KMS-11 (cell line): ENCODE results near the gene ARL5A.

Experiments
- H2AFZ ChIP-seq: fragments of 200-600 bp; sonication (generic); 2 replicates; pipeline ENCODE4 v1.6.1; 2016; ENCODE audit warnings: antibody characterized with exemption, mixed run types, low read depth
- H3K27ac ChIP-seq: fragments of 200-600 bp; sonication (generic); 2 replicates; pipeline ENCODE4 v1.6.1; 2016; ENCODE audit warnings: mild to moderate bottlenecking, mixed run types
- H3K27me3 ChIP-seq: fragments of 200-600 bp; sonication (generic); 2 replicates; pipeline ENCODE4 v1.6.1; 2017; ENCODE audit warnings: mild to moderate bottlenecking, low read depth, mixed run types, moderate library complexity; ENCODE audit not compliant: insufficient read depth
- H3K36me3 ChIP-seq: fragments of 200-600 bp; sonication (generic); 2 replicates; pipeline ENCODE4 v1.6.1; 2017; ENCODE audit warnings: mild to moderate bottlenecking, mixed run types; ENCODE audit not compliant: insufficient read depth
- H3K4me1 ChIP-seq: fragments of 200-600 bp; sonication (generic); 2 replicates; pipeline ENCODE4 v1.6.1; 2016; ENCODE audit warnings: mild to moderate bottlenecking, low read depth, mixed run types; ENCODE audit not compliant: poor library complexity, severe bottlenecking
- H3K4me2 ChIP-seq: fragments of 200-600 bp; sonication (generic); 2 replicates; pipeline ENCODE4 v1.7.0; 2016; ENCODE audit warnings: mild to moderate bottlenecking, mixed run types
- H3K4me3 ChIP-seq: fragments of 200-600 bp; sonication (generic); IDR thresholded peaks from 2 replicates; pipeline ENCODE4 v1.6.1; 2017; ENCODE audit warnings: low read depth, low read length, mixed read lengths; ENCODE audit not compliant: insufficient read depth
- H3K79me2 ChIP-seq: fragments of 200-600 bp; sonication (generic); 2 replicates; pipeline ENCODE4 v1.6.1; 2016; ENCODE audit warnings: low read depth, mixed run types; ENCODE audit not compliant: insufficient read depth
- H3K9ac ChIP-seq: fragments of 200-600 bp; sonication (generic); 2 replicates; pipeline ENCODE4 v1.6.1; 2016; ENCODE audit warnings: mild to moderate bottlenecking, mixed run types
- H4K20me1 ChIP-seq: fragments of 200-600 bp; sonication (generic); 2 replicates; pipeline ENCODE4 v1.6.1; 2016; ENCODE audit warnings: mild to moderate bottlenecking, mixed run types; ENCODE audit not compliant: insufficient read depth
- TF ChIP-seq, protein P1 (sequence below): fragments of 200-600 bp; sonication (generic); conservative IDR thresholded peaks from 2 replicates; pipeline ENCODE4 v1.6.1; 2017; ENCODE audit warnings: low read depth, mild to moderate bottlenecking, antibody characterized with exemption, low read length, moderate library complexity, mixed read lengths

The ARL5A gene

DNA sequence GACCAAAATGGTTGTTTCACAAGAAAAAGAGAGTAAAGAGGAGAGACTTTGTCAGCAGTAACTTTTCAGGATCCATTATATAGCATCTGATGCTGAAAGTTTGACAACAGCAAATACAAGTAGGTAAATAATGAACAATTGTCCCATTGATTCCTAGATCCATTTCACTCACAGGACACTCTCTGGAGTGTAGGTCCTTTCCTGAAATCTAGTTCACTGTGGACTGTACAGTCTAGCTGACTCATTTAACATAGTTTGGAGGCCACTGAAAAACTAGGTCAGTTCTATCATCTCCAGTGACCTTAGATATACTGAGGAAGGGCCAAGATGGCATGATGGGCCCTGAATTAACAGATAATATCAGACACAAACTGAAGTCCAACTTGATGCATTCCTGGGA is 74.7 kb downstream of the ARL5A start:
- Histone ChIP-seq H2AFZ (no peak overlapping the region), H3K4me1 (no peaks in the 10 kb centered on the region), H3K79me2 (no peaks in the 10 kb centered on the region), H3K36me3 (no peaks in the 10 kb centered on the region), H3K9ac (no peak overlapping the region), H3K4me3 (no peak overlapping the region), H3K4me2 (no peak overlapping the region), H3K27ac (no peak overlapping the region), H3K27me3 (no peaks in the 10 kb centered on the region), H4K20me1 (no peaks in the 10 kb centered on the region)
- TF ChIP-seq, protein P1, sequence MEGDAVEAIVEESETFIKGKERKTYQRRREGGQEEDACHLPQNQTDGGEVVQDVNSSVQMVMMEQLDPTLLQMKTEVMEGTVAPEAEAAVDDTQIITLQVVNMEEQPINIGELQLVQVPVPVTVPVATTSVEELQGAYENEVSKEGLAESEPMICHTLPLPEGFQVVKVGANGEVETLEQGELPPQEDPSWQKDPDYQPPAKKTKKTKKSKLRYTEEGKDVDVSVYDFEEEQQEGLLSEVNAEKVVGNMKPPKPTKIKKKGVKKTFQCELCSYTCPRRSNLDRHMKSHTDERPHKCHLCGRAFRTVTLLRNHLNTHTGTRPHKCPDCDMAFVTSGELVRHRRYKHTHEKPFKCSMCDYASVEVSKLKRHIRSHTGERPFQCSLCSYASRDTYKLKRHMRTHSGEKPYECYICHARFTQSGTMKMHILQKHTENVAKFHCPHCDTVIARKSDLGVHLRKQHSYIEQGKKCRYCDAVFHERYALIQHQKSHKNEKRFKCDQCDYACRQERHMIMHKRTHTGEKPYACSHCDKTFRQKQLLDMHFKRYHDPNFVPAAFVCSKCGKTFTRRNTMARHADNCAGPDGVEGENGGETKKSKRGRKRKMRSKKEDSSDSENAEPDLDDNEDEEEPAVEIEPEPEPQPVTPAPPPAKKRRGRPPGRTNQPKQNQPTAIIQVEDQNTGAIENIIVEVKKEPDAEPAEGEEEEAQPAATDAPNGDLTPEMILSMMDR, result no peak
